Glomerular endothelial cell (primary cell): Measurements from ENCODE around the gene LOXL3. TPM values are rescaled to one million over a fixed set of nuclear protein-coding genes. Genes with fewer than 3 reads are reported as not detected.

Source experiments
- DNase-seq: peaks from one replicate; pipeline ENCODE4 v3.0.0-alpha.2; 2011; ENCODE audit warnings: low read depth, low spot score; ENCODE audit errors: extremely low read depth
- total RNA-seq: library from RNA; depleted of rRNA; stranded (reverse); fragments of >200 nt; gene quantifications from 2 replicates; pipeline ENCODE4 v1.2.3, GENCODE V29; 2015

LOXL3 gene
- 1.1 and 2.7 TPM in 2 replicates for total RNA-seq

DNA sequence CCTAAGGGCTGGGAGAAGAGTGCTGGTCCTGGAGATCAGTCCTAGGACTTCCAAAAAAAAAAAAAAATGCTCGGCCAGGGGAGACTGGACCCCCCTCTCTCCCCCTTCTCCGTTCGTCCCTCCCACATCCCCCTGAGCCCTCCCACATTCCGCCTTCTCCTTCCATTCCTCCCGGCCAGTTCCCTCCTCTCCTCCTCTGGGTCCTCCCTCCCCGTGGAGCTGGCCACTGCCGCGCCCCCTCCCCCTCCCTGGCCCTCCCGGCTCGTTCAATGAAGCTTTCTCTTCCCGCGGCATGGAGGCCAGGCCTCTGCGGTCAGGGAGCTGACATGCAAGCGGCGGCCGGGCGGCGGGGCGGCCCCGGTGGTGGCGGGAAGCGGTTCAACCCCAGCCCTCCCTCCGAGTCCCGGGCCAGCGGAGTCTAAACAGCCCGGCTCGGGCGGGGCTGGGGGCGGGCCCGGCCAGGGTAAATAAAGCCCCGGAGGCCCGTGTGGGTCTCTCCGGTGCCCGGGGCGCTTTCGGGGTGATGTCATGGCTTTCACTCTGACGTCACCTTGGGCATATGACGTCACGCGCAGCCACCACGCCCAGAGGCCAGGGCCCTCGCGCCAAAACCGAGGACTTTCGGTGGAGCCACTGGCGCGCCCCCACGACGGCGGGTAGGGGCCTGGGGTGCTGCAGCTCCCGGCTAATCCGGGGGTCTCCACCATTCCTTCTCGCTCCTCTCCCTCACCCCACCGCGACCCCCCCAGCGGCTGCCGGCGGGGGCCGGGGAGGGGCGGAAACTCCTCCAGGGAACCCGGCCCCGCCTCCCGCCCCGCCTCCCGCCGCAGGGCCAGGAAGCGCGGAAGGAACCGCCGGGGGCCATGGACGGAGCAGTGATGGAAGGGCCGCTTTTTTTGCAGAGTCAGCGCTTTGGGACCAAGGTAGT, at the start of gene LOXL3, which contains the start of gene DOK1:
Gene LOXL3 (minus strand): TSS at position 51 of the 928 bp plus-strand sequence. CDS start 1,308 bp downstream, outside the sequence.
Gene DOK1 (plus strand): TSS at position 829 of the 928 bp plus-strand sequence. CDS start 35 bp downstream, at position 864.
- DNase-seq, result no peak

GRCh38 chr2:74602586-74603281, 49.0 kb upstream of the LOXL3 start:
- no peak for DNase-seq

GRCh38 chr2:74599676-74600075, 45.9 kb upstream of the LOXL3 start:
- no peak for DNase-seq

DNA sequence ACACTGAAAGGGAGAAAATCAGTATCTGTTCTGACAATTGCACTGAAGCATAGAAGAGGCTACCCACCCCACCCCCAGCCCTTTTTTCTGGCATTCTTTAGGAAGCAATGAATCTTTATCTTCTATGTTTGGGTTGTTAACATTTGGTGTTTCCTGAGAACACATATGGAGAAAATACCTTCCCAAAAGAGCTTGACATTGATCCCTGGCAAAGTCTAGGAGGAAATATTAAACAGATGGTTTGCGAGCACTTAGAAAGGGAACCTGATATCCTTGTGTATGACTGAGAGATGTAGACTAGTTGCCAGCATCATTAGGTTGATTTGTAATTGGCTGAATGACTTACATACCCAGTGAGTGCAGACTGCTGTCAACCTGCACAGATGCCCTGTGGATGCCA, 43.7 kb upstream of the LOXL3 start:
- no peak for DNase-seq

DNA sequence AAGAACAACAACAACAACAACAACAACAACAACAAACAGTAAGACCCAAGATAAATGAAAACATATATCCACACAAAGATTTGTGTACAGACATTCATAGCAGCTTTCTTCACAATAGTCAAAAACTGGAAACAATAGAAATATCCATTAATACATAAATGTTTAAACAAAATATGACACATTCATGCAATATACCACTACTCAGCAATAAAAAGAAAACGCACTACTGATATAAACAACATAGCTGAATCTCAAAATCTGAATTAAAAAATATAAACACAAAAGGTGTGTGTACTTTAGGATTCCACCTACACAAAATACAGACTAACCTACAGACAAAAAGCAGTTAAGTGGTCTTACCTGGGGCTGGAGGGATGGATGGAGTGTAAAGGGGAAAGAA, 42.8 kb upstream of the LOXL3 start:
- DNase-seq, result no peak

DNA sequence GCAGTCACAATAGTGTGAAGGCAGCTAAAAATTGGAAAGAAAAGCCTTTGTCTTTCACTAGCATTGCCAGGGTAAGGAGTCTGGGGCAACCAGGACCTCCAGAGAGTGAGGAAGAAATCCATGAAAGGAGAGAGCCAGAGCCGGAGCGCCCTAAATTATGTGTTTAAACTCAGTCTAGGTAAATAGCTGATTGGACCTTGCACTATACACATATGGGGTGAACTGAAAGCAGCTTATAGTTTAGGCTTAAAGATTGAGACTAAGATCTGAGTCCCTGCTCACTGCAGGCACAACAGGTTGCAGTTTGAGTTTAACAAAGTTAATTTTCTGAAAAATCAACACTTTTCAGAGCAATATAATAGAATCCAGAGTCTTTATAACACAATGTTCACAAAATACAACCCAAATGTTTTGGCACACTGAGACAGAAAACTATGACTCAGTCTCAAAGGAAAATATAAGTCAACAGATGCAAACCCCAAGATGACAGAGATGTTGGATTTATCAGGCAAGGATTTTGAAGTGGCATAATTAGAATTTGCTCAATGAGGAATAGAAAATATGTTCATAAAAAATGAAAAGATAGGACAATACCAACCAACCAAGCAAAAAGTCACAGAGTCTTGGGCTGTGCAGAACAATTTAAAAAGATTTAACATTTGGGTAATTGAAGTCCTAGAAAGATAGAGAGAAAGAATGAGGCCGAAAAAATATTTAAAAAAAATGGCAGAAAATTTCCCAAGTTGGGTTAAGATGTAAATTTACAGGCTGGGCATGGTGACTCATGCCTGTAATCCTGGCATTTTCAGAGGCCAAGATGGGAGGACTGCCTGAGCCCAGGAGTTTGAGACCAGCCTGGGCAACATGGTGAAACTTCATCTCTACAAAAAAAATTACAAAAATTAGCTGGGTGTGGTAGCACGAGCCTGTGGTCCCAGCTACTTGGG, 40.4 kb upstream of the LOXL3 start:
- DNase-seq, result no peak

GRCh38 chr2:74588664-74589063, 34.9 kb upstream of the LOXL3 start:
- DNase-seq, result no peak

DNA sequence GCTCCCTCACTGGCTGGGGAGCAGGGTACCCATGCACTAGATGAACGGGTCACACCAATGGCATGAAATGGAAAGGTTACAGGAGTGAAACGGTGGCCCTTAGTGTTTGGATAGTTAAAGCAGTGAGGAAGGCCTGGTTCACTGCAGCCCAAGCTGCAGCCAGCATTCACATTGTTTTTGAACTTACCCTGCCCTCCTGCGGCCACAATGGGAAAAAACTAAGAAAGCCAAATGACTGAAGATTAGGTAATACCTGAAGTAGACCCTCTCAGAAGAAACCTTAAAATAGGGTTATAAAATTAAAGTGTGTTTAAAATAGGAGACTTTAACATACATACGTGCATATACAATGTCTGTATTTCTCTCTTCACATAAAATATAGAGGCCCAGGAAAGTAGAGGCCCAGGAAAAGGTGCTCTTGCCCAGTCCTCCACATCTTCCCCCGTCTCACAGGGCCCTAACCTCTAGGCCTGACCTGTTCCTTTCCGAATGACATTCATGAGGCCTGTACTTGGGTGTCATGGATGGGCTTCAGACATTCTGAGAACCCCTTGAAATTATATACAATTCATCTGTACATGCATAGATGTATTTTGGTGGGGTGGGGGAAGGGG, 34.0 kb upstream of the LOXL3 start:
- no peak for DNase-seq

GRCh38 chr2:74585406-74586185, 31.9 kb upstream of the LOXL3 start:
- DNase-seq, result no peak

DNA sequence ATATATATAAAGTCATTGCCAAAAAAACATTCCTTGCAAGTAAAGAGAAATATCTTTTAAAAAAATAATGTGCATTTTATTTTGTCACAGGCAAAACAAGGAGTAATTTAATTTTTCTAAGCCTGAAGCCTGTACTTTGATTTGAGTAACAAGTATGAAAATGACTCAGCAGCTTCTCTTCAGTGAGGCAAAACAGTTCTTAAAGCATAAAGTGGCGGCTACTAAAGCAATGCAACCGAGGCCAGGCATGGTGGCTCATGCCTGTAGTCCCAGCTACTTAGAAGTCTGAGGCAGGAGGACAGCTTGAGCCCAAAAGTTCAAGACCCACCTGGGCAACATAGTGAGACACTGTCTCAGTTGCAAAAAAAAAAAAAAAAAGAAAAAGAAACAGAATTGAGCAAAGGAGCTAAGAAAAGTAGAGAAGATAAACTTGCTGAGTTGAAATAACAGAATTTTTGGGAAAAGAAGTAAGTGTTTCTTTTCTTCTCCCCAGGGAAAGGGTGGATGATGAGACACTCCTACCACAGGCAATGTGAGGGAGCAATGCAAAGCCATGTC, 30.4 kb upstream of the LOXL3 start:
- DNase-seq, result no peak

DNA sequence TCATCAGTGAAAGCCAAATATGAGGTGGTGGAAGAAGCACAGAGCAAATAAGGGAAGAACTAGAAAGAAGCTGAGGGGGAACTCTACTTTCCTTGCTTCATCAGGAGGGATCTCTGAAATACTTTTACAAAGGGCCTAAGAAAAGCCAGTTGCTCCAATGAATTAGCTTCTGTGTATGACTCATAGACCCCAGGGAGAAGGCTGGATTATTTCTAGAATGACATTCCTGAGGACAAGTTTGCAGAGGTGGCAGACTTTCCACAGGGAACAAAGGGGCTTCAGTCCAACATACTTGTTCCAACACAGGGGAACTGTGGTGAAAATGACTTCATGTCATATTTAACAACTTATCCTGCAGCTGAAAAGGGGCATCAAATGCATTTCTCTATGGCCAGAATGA, 29.8 kb upstream of the LOXL3 start:
- DNase-seq, result no peak

GRCh38 chr2:74582184-74582583, 28.4 kb upstream of the LOXL3 start:
- DNase-seq, result no peak

DNA sequence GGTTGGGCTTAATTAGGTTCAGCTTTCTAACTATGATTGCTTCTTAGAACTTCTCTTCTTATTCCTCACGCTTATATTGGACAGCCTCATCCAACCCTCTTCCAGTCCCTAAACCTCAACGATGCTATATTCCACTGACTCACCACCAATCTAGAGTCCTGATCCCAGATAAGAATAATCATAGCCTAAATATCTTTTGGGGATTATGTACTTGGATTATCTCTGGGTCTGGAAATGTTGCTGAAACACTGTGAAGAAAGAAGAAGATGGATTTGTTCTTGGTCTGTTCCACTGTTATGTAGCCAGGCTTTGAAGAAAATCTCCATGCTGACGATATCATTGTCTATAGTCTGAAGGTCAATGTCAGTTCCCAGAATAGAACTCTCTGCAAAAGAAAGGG, 27.7 kb upstream of the LOXL3 start:
- no peak for DNase-seq

DNA sequence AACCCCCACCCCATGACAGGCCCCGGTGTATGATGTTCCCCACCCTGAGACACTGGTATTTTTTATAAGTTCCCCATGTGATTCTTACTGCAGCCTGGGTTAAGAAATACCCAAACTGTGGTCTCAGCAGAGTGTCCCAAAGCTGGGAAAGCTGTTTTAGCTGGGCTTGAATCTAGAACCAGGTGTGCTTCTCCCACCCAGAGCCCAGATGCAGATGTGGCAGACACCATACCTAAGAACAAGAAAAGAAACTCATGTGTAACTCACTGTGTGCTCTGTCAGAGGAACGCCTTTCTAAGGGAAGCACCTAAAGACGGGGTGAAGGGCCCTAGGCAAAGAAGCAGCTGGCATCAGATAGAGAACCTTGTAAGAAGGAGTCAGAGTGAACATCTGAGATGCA, 24.7 kb upstream of the LOXL3 start:
- DNase-seq, result no peak

DNA sequence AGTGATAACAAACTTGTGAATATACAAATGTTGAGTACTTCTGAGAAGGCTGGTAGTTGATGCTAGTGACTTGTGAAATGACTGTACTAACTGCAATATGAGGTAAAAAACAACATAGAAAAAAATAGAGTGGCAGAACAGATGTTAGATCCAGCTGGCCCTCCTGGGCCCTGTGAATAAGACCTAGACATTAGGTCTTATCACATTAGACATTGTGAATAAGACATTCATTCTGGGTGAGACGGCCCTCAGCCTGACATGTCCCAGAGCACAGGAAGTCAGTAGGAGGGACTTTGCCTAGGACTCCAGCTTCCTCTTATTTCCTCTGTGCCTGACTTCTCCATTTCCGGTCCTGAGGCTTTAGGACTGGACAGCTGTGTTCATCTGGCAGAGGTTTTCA, 23.7 kb upstream of the LOXL3 start:
- DNase-seq, result no peak

DNA sequence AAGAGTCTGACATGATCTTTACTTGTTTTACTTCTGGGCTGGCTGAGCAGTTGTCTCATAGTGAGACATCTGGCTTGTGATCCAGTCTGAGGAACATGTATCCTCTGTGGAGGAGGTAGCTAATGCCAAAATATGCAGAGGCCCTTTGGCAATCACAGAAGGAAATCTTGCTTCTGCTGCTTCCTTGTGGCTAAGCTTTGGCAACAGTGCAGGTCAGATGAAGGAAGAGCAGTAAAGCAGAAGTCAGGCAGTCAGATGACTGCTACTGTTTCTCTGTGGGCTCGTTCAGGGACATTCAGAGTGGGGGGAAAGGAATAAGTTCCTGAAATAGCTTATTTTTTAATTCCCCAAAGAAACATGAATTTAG, 23.1 kb upstream of the LOXL3 start:
- no peak for DNase-seq

DNA sequence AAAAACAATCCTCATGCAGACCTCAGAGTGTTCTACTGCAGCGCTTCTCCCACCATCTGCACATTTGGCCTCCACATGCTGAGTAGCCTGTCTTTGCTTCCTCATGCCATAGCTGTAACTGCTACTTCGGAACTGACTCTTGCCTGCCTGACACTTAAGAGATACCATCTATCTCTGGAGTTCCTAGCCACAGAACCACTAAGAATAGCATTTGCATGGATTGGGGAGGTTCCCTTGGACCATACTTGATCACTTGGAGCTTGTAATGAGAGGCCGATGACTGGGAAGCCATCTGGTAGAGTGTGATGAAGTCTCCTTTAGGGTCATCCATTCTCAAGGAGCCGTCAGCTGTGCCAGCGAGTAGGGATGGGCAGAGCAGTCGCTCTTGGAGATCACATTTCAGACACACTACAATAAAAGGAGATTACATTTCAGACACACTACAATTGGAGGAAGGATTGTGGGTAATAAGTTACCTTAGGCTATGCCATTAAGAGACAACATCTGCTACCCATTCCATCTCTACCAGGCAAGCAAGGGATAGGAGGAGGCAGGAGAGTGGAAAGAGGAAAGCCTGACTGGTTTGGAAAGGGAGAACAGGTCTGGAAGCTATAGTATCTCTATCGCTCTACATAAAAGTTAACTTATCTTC, 22.6 kb upstream of the LOXL3 start:
- DNase-seq, result no peak

GRCh38 chr2:74575320-74575719, 21.6 kb upstream of the LOXL3 start:
- DNase-seq, result no peak
